Measurements from ENCODE around the gene HPCA. TPM values are rescaled to one million over a fixed set of nuclear protein-coding genes. Genes with fewer than 3 reads are reported as not detected.

The HPCA gene
- total and polyA plus RNA-seq, 2 of the 4 experiments (the other 2 are of a cell fraction), result 0.22 TPM; not detected in 1

DNA sequence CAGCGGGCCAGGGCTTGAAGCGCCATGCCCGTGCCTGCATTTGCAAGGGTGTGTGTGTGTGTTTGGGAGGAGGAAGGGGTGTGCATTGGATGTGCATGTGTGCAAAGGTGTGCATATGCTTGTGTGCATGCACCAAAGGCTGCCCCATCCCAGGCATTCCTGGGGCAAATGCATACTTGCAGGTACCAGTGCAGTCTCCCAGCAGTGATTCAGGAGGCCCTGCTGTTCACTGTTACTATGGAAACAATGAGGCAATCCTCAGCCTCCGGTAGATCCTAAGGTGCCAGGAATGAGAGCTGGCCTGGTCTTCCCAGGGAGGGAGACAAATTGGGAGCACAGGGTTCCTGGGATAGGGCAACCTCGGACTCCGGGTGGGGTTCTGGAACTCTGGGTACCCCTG is 8.1 kb upstream of the HPCA start:
- Histone ChIP-seq H2BK120ac (ENCODE audit: low read depth, low read length) (no peak overlapping the region), H3K9me1 (ENCODE audit: insufficient read depth, low read length) (0 out of 2 replicates have a peak, but pooled peaks cover 3% of the 10 kb centered on the region), H4K8ac (ENCODE audit: low read depth in 2 of 2, low read length in 2 of 2) (no peak overlapping the region), H3K4me2 (ENCODE audit: low read depth, low read length) (no peak overlapping the region), H3K4me1 (ENCODE audit: control insufficient read depth, insufficient read depth, low read length) (no peaks in the 10 kb centered on the region), H4K5ac (ENCODE audit: low read depth, low read length) (no peak overlapping the region), H2BK20ac (ENCODE audit: low read depth, low read length) (no peak overlapping the region), H4K20me1 (ENCODE audit: insufficient read depth, low read length) (no peaks in the 10 kb centered on the region), H4K91ac (ENCODE audit: insufficient read depth, low read depth, low read length) (no peak overlapping the region), H3K56ac (ENCODE audit: extremely low read depth, insufficient read depth, low read length) (no peak overlapping the region), H3K9ac (ENCODE audit: low read depth, low read length) (no peak overlapping the region), H2AFZ (replicated peaks; ENCODE audit: low read length, poor library complexity) (no peak overlapping the region), H2AK9ac (replicated peaks; ENCODE audit: low read depth, low read length, poor library complexity) (no peak overlapping the region), H3K18ac (ENCODE audit: low read depth, low read length) (no peak overlapping the region), H3K9me3 (ENCODE audit: control insufficient read depth, insufficient read depth, low read length) (no peaks in the 10 kb centered on the region), H3K27me3 (ENCODE audit: control insufficient read depth, insufficient read depth, low read length) (peaks cover 23% of the 10 kb centered on the region), H3K23ac (ENCODE audit: low read depth, low read length) (no peak overlapping the region), H2BK5ac (ENCODE audit: low read depth, low read length, poor library complexity, severe bottlenecking) (no peak overlapping the region), H3K27ac (ENCODE audit: insufficient read depth, low read length) (no peak overlapping the region), H3K14ac (replicated peaks; ENCODE audit: low read depth, low read length) (no peak overlapping the region), H2BK15ac (ENCODE audit: low read depth, low read length) (no peak overlapping the region), H3K79me1 (ENCODE audit: low read depth in 1 of 2, low read length in 2 of 2) (no peaks in the 10 kb centered on the region), H3K36me3 (ENCODE audit: control insufficient read depth, insufficient read depth, low read length) (no peaks in the 10 kb centered on the region), H3K4me3 (ENCODE audit: insufficient read depth, low read depth, low read length) (no peak overlapping the region), H2AK5ac (ENCODE audit: low read depth, low read length) (no peak overlapping the region), H3K4ac (ENCODE audit: low read depth, low read length) (no peak overlapping the region)
- WGBS, 2 experiments (ENCODE audit: extremely low coverage in 2 of 2, insufficient read length in 1 of 2), result 60% methylated on average over 1 of the region's 6 CpGs; no CpG with 5 or more reads in 1 of the 2 experiments
- DNase-seq (peak; percentile 30), ATAC-seq (ENCODE audit: low read depth) (peak; percentile 40; the same call in 1 of the 2 replicates)
- dilution Hi-C loops (cut with HindIII; ENCODE audit: low sequenced_read_pairs, unreplicated experiment) (no loop called here), intact Hi-C loops (cut with micrococcal nuclease) (no loop called here), in situ Hi-C loops (cut with MboI; ENCODE audit: low sequenced_read_pairs) (no loop called here)
- no TSS peak for BruUV-seq (replicated peaks)
- TF ChIP-seq MAFK (IDR thresholded peaks at IDR 0.05; ENCODE audit: low read depth, low read length) (no peak), POLR2A (IDR thresholded peaks at IDR 0.05; ENCODE audit: low read depth, low read length) (no peak), CEBPB (IDR thresholded peaks at IDR 0.05; ENCODE audit: low read depth, low read length) (peak; percentile 66; the same call in 1 of the 2 replicates)
- ChIA-PET POLR2A (ENCODE audit: unreplicated experiment) (no interaction called here), CTCF (interaction anchor here (0.7 kb wide), 1 partner anchor 14 kb away, joined by 3 read pairs; no protein-coding TSS in a partner anchor)

Data from IMR-90 (cell line).